Measurements from ENCODE around the gene INPPL1.
"Not testable (repeated sequence)": the region's sequence is repeated elsewhere in the genome, so short reads cannot be mapped to it uniquely, and the experiment has no call there.

The INPPL1 gene

GRCh38 chr11:72224564-72225410 is at the start of gene INPPL1:
INPPL1 (plus strand) TSS chr11:72224767; CDS start chr11:72224985, 218 bp downstream.
- peak in 1 of 2 experiments; percentile 24 for DNase-seq

GRCh38 chr11:72177656-72178055 is 46.9 kb upstream of the INPPL1 start:
- DNase-seq: no peak

- DNase-seq: no peak
These were observed 45.3 kb upstream of the INPPL1 start for GRCh38 chr11:72179049-72179803.

- no peak for DNase-seq
These were observed 44.7 kb upstream of the INPPL1 start for GRCh38 chr11:72179804-72180396.

- not testable (repeated sequence) for DNase-seq
These were observed 43.5 kb upstream of the INPPL1 start for GRCh38 chr11:72180892-72181552.

- peak in 1 of 2 experiments; percentile 27 for DNase-seq
These were observed 43.0 kb upstream of the INPPL1 start for GRCh38 chr11:72181553-72181958.

- no peak for DNase-seq
These were observed 36.3 kb upstream of the INPPL1 start for GRCh38 chr11:72188267-72188666.

GRCh38 chr11:72189455-72190250 is 34.9 kb upstream of the INPPL1 start:
- DNase-seq: peak in 1 of 2 experiments; percentile 64

GRCh38 chr11:72190631-72191071 is 33.9 kb upstream of the INPPL1 start:
- DNase-seq: no peak

- DNase-seq: no peak
These were observed 32.6 kb upstream of the INPPL1 start, which contains the start of gene FOLR1 for GRCh38 chr11:72191961-72192381. FOLR1 (plus strand) TSS chr11:72192140; CDS start chr11:72192174, 34 bp downstream.

- no peak for DNase-seq
These were observed 28.9 kb upstream of the INPPL1 start for GRCh38 chr11:72195518-72196270.

- not testable (repeated sequence) for DNase-seq
These were observed 23.1 kb upstream of the INPPL1 start for GRCh38 chr11:72201445-72201844.

GRCh38 chr11:72202571-72202970 is 22.0 kb upstream of the INPPL1 start:
- no peak for DNase-seq

- no peak for DNase-seq
These were observed 21.4 kb upstream of the INPPL1 start for GRCh38 chr11:72203163-72203562.

GRCh38 chr11:72204886-72205285 is 19.7 kb upstream of the INPPL1 start:
- no peak for DNase-seq

- DNase-seq: not testable (repeated sequence)
These were observed 17.8 kb upstream of the INPPL1 start for GRCh38 chr11:72206794-72207193.

GRCh38 chr11:72208281-72208680 is 16.3 kb upstream of the INPPL1 start:
- no peak for DNase-seq

- DNase-seq: no peak
These were observed 15.5 kb upstream of the INPPL1 start for GRCh38 chr11:72209101-72209500.

GRCh38 chr11:72216638-72217037 is 7.9 kb upstream of the INPPL1 start, which contains the start of gene FOLR2:
FOLR2 (plus strand) TSS chr11:72216794; CDS start chr11:72218585, 1,791 bp downstream.
- DNase-seq: no peak

- no peak for DNase-seq
These were observed 6.7 kb upstream of the INPPL1 start for GRCh38 chr11:72217841-72218240.

- no peak for DNase-seq
These were observed 6.3 kb upstream of the INPPL1 start for GRCh38 chr11:72218251-72218745.
